Measurements from ENCODE around the gene LDHB. TPM values are rescaled to one million over a fixed set of nuclear protein-coding genes. Genes with fewer than 3 reads are reported as not detected.
A peak's percentile ranks its signal among the peaks of the same experiment; 100 is the strongest.

LDHB gene
- polyA plus RNA-seq, 1 experiment = 1,189 TPM

DNA sequence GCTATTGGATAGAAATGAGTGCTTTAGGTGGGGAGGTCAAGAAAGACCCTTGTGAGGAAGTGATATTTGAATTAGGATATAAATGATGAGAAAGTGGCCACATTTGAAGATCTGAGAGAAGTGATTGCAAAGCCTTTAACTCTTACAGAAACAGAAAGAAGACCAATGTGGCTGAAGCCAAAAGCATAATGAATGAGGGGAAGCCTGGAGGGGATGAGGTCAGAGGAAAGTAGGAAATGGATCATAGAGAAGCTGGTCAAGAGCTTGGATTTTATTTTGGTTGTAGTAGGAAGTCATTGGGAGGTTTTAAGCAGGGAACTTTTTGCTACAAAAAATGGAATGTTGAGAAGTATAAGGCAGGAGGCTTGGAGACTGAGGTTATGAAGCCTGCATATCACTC lies 49.4 kb downstream of the LDHB start:
- ChIA-PET POLR2A (no interaction called here), CTCF (interaction anchor here (2.1 kb wide), 1 partner anchor 72 kb away, joined by 12 read pairs; no protein-coding TSS in a partner anchor)
- TF ChIP-seq CTCF (IDR thresholded peaks at IDR 0.05; ENCODE audit: low read depth, low read length) = no peak
- no peaks in the 10 kb centered on the region for H3K27me3 ChIP-seq (ENCODE audit: control insufficient read depth, insufficient read depth, low read length)
- no peaks in the 10 kb centered on the region for H3K9me3 ChIP-seq (ENCODE audit: control insufficient read depth, insufficient read depth, low read length)
- no peak overlapping the region for H3K4me3 ChIP-seq (ENCODE audit: low read depth, low read length)
- no peak overlapping the region for H3K27ac ChIP-seq (ENCODE audit: low read depth, low read length)
- DNase-seq (ENCODE audit: low read depth, low spot score) = no peak

DNA sequence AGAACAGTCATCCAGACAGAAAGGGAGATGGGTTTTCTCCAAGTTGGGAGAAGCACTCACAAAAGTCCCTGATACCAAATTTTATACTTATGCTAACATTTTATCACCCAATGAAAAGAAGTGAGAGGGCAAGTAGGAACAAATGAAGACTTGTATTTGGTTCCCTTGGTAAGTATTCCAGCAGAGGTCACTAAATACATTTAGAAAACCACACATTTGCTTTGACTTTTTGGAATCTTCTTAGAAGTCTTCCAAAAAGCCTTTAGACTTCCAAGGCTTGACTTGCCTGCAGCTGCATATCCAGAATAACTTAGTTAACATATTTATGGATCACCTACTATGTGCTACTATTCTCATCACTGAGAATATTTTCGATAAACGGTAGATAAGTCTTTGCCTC lies 49.9 kb downstream of the LDHB start:
- CTCF ChIA-PET = interaction anchor here (2.1 kb wide), 1 partner anchor 73 kb away, joined by 12 read pairs; no protein-coding TSS in a partner anchor
- no peak overlapping the region for H3K27ac ChIP-seq (ENCODE audit: low read depth, low read length)
- H3K9me3 ChIP-seq (ENCODE audit: control insufficient read depth, insufficient read depth, low read length) = no peaks in the 10 kb centered on the region
- DNase-seq (ENCODE audit: low read depth, low spot score) = no peak
- POLR2A ChIA-PET = no interaction called here
- H3K4me3 ChIP-seq (ENCODE audit: low read depth, low read length) = no peak overlapping the region
- no peaks in the 10 kb centered on the region for H3K27me3 ChIP-seq (ENCODE audit: control insufficient read depth, insufficient read depth, low read length)
- TF ChIP-seq CTCF (IDR thresholded peaks at IDR 0.05; ENCODE audit: low read depth, low read length) = peak; percentile 42

GRCh38 chr12:21606175-21606574 lies 51.5 kb downstream of the LDHB start:
- H3K9me3 ChIP-seq (ENCODE audit: control insufficient read depth, insufficient read depth, low read length) = no peaks in the 10 kb centered on the region
- TF ChIP-seq CTCF (IDR thresholded peaks at IDR 0.05; ENCODE audit: low read depth, low read length) = no peak
- no peak overlapping the region for H3K4me3 ChIP-seq (ENCODE audit: low read depth, low read length)
- POLR2A ChIA-PET = no interaction called here
- CTCF ChIA-PET = interaction anchor here (1.2 to 2.3 kb wide), 2 partner anchors 10 to 74 kb away, joined by 3 to 12 read pairs; no protein-coding TSS in a partner anchor
- no peak overlapping the region for H3K27ac ChIP-seq (ENCODE audit: low read depth, low read length)
- no peak for DNase-seq (ENCODE audit: low read depth, low spot score)
- H3K27me3 ChIP-seq (ENCODE audit: control insufficient read depth, insufficient read depth, low read length) = no peaks in the 10 kb centered on the region

DNA sequence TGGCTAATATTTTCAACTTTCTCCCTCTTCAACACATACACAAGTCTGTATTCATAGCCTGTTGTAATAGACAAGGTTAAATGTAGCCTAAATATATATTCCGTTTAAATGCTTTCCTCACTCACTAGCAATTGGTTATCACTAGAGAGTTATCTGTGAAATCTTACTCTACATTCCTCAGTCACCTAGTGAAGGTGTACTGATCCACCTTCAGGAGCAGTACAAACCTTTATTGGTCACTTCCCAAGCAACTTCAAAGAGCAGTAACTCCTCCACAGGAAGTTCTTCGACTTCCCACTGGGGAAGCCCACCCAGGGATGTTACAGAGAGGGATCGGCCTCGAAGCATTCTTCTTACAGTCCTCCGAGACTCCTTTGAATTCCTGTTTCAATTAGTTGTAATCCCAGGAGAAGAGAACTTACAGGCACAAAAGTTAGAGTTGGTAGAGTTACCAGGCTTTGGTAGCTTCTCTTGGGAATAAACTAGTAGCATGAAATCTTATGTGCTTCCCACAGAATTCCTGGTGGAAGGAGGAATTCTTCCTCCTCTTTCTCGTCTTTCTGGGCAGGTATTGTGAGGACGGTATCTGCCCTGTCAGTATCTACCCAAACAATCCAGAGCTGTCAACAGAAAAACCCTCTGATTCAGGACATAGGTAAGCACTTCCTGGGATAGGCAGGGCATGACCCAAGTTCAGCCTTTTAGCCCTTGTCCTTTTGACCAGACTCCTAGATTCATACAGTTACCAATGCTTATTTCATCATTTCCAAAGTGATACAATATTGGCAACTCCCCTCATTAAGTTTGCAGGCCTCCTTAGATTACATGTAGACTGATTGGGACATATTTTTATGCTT lies 53.2 kb downstream of the LDHB start, which contains the start of gene GYS2:
GYS2 (minus strand) TSS at position 603 of the 857 bp plus-strand sequence; CDS start at position 348, 255 bp downstream.
- no peak within 1 kb of the TSS for H3K4me3 ChIP-seq (ENCODE audit: low read depth, low read length)
- H3K27ac ChIP-seq (ENCODE audit: low read depth, low read length) = no peak within 1 kb of the TSS
- no peaks in the 10 kb centered on the region for H3K27me3 ChIP-seq (ENCODE audit: control insufficient read depth, insufficient read depth, low read length)
- no peak for TF ChIP-seq CTCF (IDR thresholded peaks at IDR 0.05; ENCODE audit: low read depth, low read length)
- no peak for DNase-seq (ENCODE audit: low read depth, low spot score)
- ChIA-PET CTCF (interaction anchor here (2.3 kb wide), 1 partner anchor 76 kb away, joined by 12 read pairs; no protein-coding TSS in a partner anchor), POLR2A (no interaction called here)
- H3K9me3 ChIP-seq (ENCODE audit: control insufficient read depth, insufficient read depth, low read length) = no peaks in the 10 kb centered on the region

GRCh38 chr12:21602774-21603173 lies 54.9 kb downstream of the LDHB start:
- Histone ChIP-seq H3K9me3 (ENCODE audit: control insufficient read depth, insufficient read depth, low read length) (no peaks in the 10 kb centered on the region), H3K4me3 (ENCODE audit: low read depth, low read length) (no peak overlapping the region), H3K27me3 (ENCODE audit: control insufficient read depth, insufficient read depth, low read length) (no peaks in the 10 kb centered on the region), H3K27ac (ENCODE audit: low read depth, low read length) (no peak overlapping the region)
- no peak for TF ChIP-seq CTCF (IDR thresholded peaks at IDR 0.05; ENCODE audit: low read depth, low read length)
- CTCF ChIA-PET = no interaction called here
- DNase-seq (ENCODE audit: low read depth, low spot score) = no peak
- POLR2A ChIA-PET = no interaction called here
